ENCODE data around the gene MRPS11. TPM values are rescaled to one million over a fixed set of nuclear protein-coding genes. Genes with fewer than 3 reads are reported as not detected.

The MRPS11 gene
- total RNA-seq, 1 experiment from 2014 or later = 47.4 TPM

DNA sequence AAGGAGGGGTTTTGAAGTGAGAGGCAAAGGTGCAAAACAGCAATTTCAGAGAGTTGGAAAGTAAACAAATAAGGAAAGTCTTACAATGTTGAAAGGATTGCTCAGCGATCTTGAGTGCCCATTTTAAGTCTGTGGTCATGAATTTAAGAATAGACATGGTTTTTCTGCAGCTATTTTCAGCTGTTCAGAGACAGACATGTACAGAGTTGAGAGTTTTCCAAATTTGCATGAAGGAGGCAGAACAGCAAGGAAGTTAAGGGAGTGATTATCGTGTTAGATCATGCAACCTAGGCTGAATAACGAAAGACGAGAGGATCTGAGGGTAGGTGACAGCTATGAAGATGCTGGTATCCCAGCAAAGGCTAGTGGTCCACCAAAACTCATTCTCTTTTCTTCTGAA is 41.8 kb downstream of the MRPS11 start:
- TF ChIP-seq SRF (IDR thresholded peaks at IDR 0.05; ENCODE audit: low read depth) (no peak), YY1 (IDR thresholded peaks at IDR 0.05; ENCODE audit: extremely low read depth, insufficient replicate concordance, low read depth, low read length) (no peak), POLR2A (IDR thresholded peaks at IDR 0.05; ENCODE audit: borderline replicate concordance, extremely low read depth, insufficient read depth, insufficient read length) (no peak), CEBPB (IDR thresholded peaks at IDR 0.05; ENCODE audit: low read depth) (no peak), SIN3A (IDR thresholded peaks at IDR 0.05; ENCODE audit: low read depth) (no peak), EGR1 (IDR thresholded peaks at IDR 0.05; ENCODE audit: low read depth) (no peak), ZNF274 (IDR thresholded peaks at IDR 0.05; ENCODE audit: low read depth, low read length) (no peak), SP1 (IDR thresholded peaks at IDR 0.05; ENCODE audit: low read depth) (no peak), CBX3 (IDR thresholded peaks at IDR 0.05; ENCODE audit: low read depth) (no peak), RAD21 (IDR thresholded peaks at IDR 0.05; ENCODE audit: low read depth) (no peak), POLR2AphosphoS5 (IDR thresholded peaks at IDR 0.05; ENCODE audit: low read depth, low read length) (no peak)
- TF ChIP-seq, protein P1, sequence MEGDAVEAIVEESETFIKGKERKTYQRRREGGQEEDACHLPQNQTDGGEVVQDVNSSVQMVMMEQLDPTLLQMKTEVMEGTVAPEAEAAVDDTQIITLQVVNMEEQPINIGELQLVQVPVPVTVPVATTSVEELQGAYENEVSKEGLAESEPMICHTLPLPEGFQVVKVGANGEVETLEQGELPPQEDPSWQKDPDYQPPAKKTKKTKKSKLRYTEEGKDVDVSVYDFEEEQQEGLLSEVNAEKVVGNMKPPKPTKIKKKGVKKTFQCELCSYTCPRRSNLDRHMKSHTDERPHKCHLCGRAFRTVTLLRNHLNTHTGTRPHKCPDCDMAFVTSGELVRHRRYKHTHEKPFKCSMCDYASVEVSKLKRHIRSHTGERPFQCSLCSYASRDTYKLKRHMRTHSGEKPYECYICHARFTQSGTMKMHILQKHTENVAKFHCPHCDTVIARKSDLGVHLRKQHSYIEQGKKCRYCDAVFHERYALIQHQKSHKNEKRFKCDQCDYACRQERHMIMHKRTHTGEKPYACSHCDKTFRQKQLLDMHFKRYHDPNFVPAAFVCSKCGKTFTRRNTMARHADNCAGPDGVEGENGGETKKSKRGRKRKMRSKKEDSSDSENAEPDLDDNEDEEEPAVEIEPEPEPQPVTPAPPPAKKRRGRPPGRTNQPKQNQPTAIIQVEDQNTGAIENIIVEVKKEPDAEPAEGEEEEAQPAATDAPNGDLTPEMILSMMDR (IDR thresholded peaks at IDR 0.05 in 2 of 3, conservative IDR thresholded peaks at IDR 0.05 in 1 of 3; ENCODE audit: borderline replicate concordance in 1 of 3, insufficient read depth in 1 of 3, low read depth in 2 of 3, low read length in 2 of 3) = no peak
- TF ChIP-seq, protein P2, sequence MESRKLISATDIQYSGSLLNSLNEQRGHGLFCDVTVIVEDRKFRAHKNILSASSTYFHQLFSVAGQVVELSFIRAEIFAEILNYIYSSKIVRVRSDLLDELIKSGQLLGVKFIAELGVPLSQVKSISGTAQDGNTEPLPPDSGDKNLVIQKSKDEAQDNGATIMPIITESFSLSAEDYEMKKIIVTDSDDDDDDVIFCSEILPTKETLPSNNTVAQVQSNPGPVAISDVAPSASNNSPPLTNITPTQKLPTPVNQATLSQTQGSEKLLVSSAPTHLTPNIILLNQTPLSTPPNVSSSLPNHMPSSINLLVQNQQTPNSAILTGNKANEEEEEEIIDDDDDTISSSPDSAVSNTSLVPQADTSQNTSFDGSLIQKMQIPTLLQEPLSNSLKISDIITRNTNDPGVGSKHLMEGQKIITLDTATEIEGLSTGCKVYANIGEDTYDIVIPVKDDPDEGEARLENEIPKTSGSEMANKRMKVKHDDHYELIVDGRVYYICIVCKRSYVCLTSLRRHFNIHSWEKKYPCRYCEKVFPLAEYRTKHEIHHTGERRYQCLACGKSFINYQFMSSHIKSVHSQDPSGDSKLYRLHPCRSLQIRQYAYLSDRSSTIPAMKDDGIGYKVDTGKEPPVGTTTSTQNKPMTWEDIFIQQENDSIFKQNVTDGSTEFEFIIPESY (IDR thresholded peaks at IDR 0.05; ENCODE audit: extremely low read depth, insufficient replicate concordance, low read length) = no peak
- TF ChIP-seq, protein P3, sequence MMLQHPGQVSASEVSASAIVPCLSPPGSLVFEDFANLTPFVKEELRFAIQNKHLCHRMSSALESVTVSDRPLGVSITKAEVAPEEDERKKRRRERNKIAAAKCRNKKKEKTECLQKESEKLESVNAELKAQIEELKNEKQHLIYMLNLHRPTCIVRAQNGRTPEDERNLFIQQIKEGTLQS (IDR thresholded peaks at IDR 0.05) = no peak
- H3K9me3 ChIP-seq (ENCODE audit: control insufficient read depth in 1 of 2, insufficient read depth in 1 of 2, low read depth in 1 of 2, low read length in 2 of 2) = no peaks in the 10 kb centered on the region
- peaks cover 0 to 7% of the 10 kb centered on the region in 2 experiments; a peak in 2 of 4 replicates for H3K4me1 ChIP-seq (ENCODE audit: control insufficient read depth in 1 of 2, insufficient read depth in 2 of 2, low read length in 2 of 2)
- H3K9ac ChIP-seq (ENCODE audit: low read length) = no peak overlapping the region
- no TSS peak for BruUV-seq (replicated peaks)
- no peaks in the 10 kb centered on the region for H3K9me2 ChIP-seq (ENCODE audit: insufficient read depth)
- POLR2A ChIA-PET = no interaction called here
- CTCF ChIA-PET = no interaction called here
- no peak overlapping the region for H3K4me3 ChIP-seq (replicated peaks in 1 of 2; ENCODE audit: low read depth in 1 of 2, low read length in 2 of 2)
- no peaks in the 10 kb centered on the region for H3K27me3 ChIP-seq (ENCODE audit: insufficient read depth, low read length)
- no peaks in the 10 kb centered on the region for H3K79me2 ChIP-seq (ENCODE audit: insufficient read depth, low read length)
- no peaks in the 10 kb centered on the region for H3K36me3 ChIP-seq (ENCODE audit: control insufficient read depth in 1 of 2, insufficient read depth in 2 of 2, low read length in 2 of 2)
- intact Hi-C loops (cut with micrococcal nuclease) = no loop called here
- DNase-seq (ENCODE audit: low read depth, low spot score) = no peak
- H3K27ac ChIP-seq (ENCODE audit: low read depth, low read length) = no peak overlapping the region
- H2AFZ ChIP-seq (ENCODE audit: low read depth, low read length, poor library complexity, severe bottlenecking) = no peak overlapping the region
- ATAC-seq = no peak
- no peak overlapping the region for H3K4me2 ChIP-seq (ENCODE audit: low read length)
- no peaks in the 10 kb centered on the region for H4K20me1 ChIP-seq (ENCODE audit: insufficient read depth)
- RAD21 ChIA-PET (ENCODE audit: low non-redundant PET in 1 of 2, low total read pairs in 2 of 2, uncharacterized antibody in 2 of 2, unreplicated experiment in 2 of 2) = no interaction called here

All from HCT116 (cell line).